Endodermal cell (in vitro differentiated cells): ENCODE data around the gene INTS3. TPM values are rescaled to one million over a fixed set of nuclear protein-coding genes. Genes with fewer than 3 reads are reported as not detected.

Experiments
- DNase-seq: peaks from one replicate; pipeline ENCODE4 v3.0.0-alpha.2; 2017
- H3K27ac ChIP-seq: 2 replicates; pipeline ENCODE4 v1.5.1; 2013; ENCODE audit warnings: mild to moderate bottlenecking, low read depth, low read length, moderate library complexity
- H3K27me3 ChIP-seq: 2 replicates; pipeline ENCODE4 v1.6.1; 2013; ENCODE audit warnings: mild to moderate bottlenecking, low read length, moderate library complexity; ENCODE audit not compliant: insufficient read depth, control insufficient read depth, poor library complexity, severe bottlenecking
- H3K36me3 ChIP-seq: 2 replicates; pipeline ENCODE4 v1.7.0; 2013; ENCODE audit warnings: mild to moderate bottlenecking, low read length, moderate library complexity; ENCODE audit not compliant: control insufficient read depth, insufficient read depth
- H3K4me1 ChIP-seq: one replicate; pipeline ENCODE4 v1.7.0; 2013; ENCODE audit warnings: low read length; ENCODE audit not compliant: control insufficient read depth, insufficient read depth
- H3K4me3 ChIP-seq: 2 replicates; pipeline ENCODE4 v1.5.1; 2013; ENCODE audit warnings: mild to moderate bottlenecking, low read length, moderate library complexity
- H3K9ac ChIP-seq: 2 replicates; pipeline ENCODE4 v1.6.1; 2013; ENCODE audit warnings: mild to moderate bottlenecking, low read length, moderate library complexity; ENCODE audit not compliant: poor library complexity, severe bottlenecking; ENCODE audit errors: extremely low read depth
- H3K9me3 ChIP-seq: 2 replicates; pipeline ENCODE4 v1.6.1; 2013; ENCODE audit warnings: mild to moderate bottlenecking, low read length, moderate library complexity; ENCODE audit not compliant: control insufficient read depth
- H3K27ac Mint-ChIP-seq: 2 replicates; pipeline ENCODE4 v1.8.0; 2020; ENCODE audit warnings: mixed read lengths
- H3K27me3 Mint-ChIP-seq: 2 replicates; pipeline ENCODE4 v1.8.0; 2021; ENCODE audit warnings: mild to moderate bottlenecking, mixed read lengths; ENCODE audit not compliant: insufficient read depth
- H3K36me3 Mint-ChIP-seq: 2 replicates; pipeline ENCODE4 v1.8.0; 2020; ENCODE audit warnings: low read depth, mixed read lengths
- H3K4me1 Mint-ChIP-seq: 2 replicates; pipeline ENCODE4 v1.8.0; 2020; ENCODE audit warnings: mixed read lengths
- H3K4me3 Mint-ChIP-seq: 2 replicates; pipeline ENCODE4 v1.8.0; 2020; ENCODE audit warnings: mild to moderate bottlenecking, moderate library complexity, mixed read lengths
- H3K9me3 Mint-ChIP-seq: 2 replicates; pipeline ENCODE4 v1.8.0; 2020; ENCODE audit warnings: mild to moderate bottlenecking, mixed read lengths
- CTCF ChIP-seq: fragments of 200-600 bp; sonication (generic); conservative IDR thresholded peaks from 2 replicates; pipeline ENCODE4 v1.5.0; 2021; ENCODE audit warnings: antibody characterized with exemption, mild to moderate bottlenecking
- WGBS, 2 experiments: methylation state at CpG; one replicate each; pipeline versions ENCODE4 v1.1.5 to v1.1.7; 2013; ENCODE audit warnings: missing lambda C conversion rate in 2 of 2, mixed read lengths in 1 of 2; ENCODE audit not compliant: insufficient coverage in 1 of 2, insufficient read length in 1 of 2; 5-methylcytosine and 5-hydroxymethylcytosine counted together
- total RNA-seq, 2 donors: library from RNA; stranded (reverse); fragmentation: NEBNext Ultra II Directional in 1 of 2; extraction: Animal tissue kit (Norgen Biotek cat#: 25700) in 1 of 2; gene quantifications; 2 replicates in 1 of 2; 3 replicates in 1 of 2; pipeline ENCODE4 v1.2.1, GENCODE V29; 2021

The INTS3 gene
- total RNA-seq, 2 donors from 2014 or later: 94.4 to 117 TPM

DNA sequence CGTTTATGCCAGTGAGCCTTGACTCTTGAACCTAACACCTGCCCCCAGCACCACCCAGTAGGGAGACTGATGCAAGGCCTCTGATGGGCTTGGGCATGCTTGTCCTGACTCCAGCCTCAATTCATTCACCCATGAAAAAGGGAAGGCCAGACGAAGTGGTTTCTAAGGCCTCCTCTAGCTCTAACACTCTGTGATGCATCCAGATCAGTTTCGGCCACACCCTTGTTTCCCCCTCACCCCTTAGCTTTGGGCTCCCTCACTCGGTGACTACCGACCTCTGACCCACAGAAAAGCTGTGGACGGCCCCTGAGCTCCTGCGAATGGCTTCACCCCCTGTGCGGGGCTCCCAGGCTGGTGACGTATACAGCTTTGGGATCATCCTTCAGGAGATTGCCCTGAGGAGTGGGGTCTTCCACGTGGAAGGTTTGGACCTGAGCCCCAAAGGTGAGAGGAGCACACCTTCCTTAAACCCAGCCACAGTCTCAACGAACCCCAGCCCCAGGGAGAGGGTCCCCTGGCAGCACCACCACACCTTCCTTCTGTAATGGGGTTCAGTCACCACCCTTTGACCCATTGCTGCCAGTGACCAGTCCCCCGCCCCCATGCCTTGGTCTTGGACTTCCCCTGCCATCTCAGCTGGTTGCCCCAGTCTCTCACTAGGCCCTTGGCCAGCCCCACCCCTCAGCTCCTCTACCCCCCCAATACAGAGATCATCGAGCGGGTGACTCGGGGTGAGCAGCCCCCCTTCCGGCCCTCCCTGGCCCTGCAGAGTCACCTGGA lies 40.3 kb upstream of the INTS3 start:
- DNase-seq: no peak
- Histone ChIP-seq H3K27me3 (no peaks in the 10 kb centered on the region), H3K36me3 (no peaks in the 10 kb centered on the region), H3K4me1 (no peaks in the 10 kb centered on the region), H3K27ac (no peak overlapping the region), H3K9me3 (no peaks in the 10 kb centered on the region), H3K4me3 (no peak overlapping the region), H3K9ac (no peak overlapping the region)
- Mint-ChIP-seq H3K27ac (peak overlapping the region; percentile 5), H3K9me3 (no peaks in the 10 kb centered on the region), H3K4me1 (peaks cover 2% of the 10 kb centered on the region), H3K27me3 (no peaks in the 10 kb centered on the region), H3K4me3 (no peak overlapping the region), H3K36me3 (no peaks in the 10 kb centered on the region)
- 84 to 91% methylated on average over 6 to 16 of the region's 16 CpGs for WGBS, 2 experiments
- TF ChIP-seq CTCF: no peak

GRCh38 chr1:153688276-153688675 lies 39.6 kb upstream of the INTS3 start:
- no peak overlapping the region for H3K4me3 Mint-ChIP-seq
- H3K36me3 ChIP-seq: no peaks in the 10 kb centered on the region
- no peak overlapping the region for H3K27ac ChIP-seq
- H3K9ac ChIP-seq: no peak overlapping the region
- WGBS, 2 experiments: 91 to 93% methylated on average over 4 to 7 of the region's 7 CpGs
- TF ChIP-seq CTCF: no peak
- peaks cover 2% of the 10 kb centered on the region for H3K4me1 Mint-ChIP-seq
- H3K27ac Mint-ChIP-seq: peak overlapping the region; percentile 5
- no peaks in the 10 kb centered on the region for H3K9me3 Mint-ChIP-seq
- no peak overlapping the region for H3K4me3 ChIP-seq
- no peaks in the 10 kb centered on the region for H3K4me1 ChIP-seq
- H3K27me3 Mint-ChIP-seq: no peaks in the 10 kb centered on the region
- H3K9me3 ChIP-seq: no peaks in the 10 kb centered on the region
- H3K36me3 Mint-ChIP-seq: no peaks in the 10 kb centered on the region
- no peak for DNase-seq
- no peaks in the 10 kb centered on the region for H3K27me3 ChIP-seq

DNA sequence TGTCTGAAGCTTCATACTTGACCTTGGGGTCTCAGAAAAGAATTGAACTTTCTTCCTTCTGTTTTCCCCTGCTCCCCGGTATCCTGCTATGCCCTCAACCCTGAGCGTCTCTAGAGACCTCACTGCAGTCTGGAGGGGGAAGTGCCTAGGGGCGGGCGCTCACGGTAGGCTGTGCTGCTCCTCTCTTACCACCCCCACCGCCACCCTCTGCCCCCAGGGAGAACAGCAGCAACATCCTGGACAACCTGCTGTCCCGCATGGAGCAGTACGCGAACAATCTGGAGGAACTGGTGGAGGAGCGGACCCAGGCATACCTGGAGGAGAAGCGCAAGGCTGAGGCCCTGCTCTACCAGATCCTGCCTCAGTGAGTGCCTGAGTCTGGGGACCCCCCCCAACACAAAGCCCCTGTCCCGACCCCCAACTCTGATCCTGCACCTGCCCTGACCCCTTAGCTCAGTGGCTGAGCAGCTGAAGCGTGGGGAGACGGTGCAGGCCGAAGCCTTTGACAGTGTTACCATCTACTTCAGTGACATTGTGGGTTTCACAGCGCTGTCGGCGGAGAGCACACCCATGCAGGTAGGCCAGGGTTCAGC lies 39.0 kb upstream of the INTS3 start:
- H3K9me3 ChIP-seq: no peaks in the 10 kb centered on the region
- no peak overlapping the region for H3K4me3 ChIP-seq
- H3K27ac ChIP-seq: no peak overlapping the region
- no peaks in the 10 kb centered on the region for H3K36me3 ChIP-seq
- Mint-ChIP-seq H3K27ac (no peak overlapping the region), H3K4me1 (peaks cover 2% of the 10 kb centered on the region), H3K4me3 (no peak overlapping the region), H3K27me3 (no peaks in the 10 kb centered on the region), H3K36me3 (no peaks in the 10 kb centered on the region), H3K9me3 (no peaks in the 10 kb centered on the region)
- no peak for TF ChIP-seq CTCF
- H3K27me3 ChIP-seq: no peaks in the 10 kb centered on the region
- no peaks in the 10 kb centered on the region for H3K4me1 ChIP-seq
- no peak for DNase-seq
- WGBS, 2 experiments: 94 to 98% methylated on average over 11 to 18 of the region's 18 CpGs
- H3K9ac ChIP-seq: no peak overlapping the region
